Activated naive CD4-positive, alpha-beta T cell (primary cell): ENCODE results near the gene PTGS1.

Experiments
- DNase-seq, 4 experiments: peaks; one replicate each; lab custom pipeline; 2025; lab: John Stamatoyannopoulos, UW

The PTGS1 gene

GRCh38 chr9:122374885-122375420 is 4.1 kb downstream of the PTGS1 start:
- DNase-seq, result no peak

GRCh38 chr9:122376796-122377195 is 6.0 kb downstream of the PTGS1 start:
- DNase-seq, result no peak

GRCh38 chr9:122377241-122378164 is 6.7 kb downstream of the PTGS1 start:
- no peak for DNase-seq

GRCh38 chr9:122378236-122378635 is 7.4 kb downstream of the PTGS1 start:
- no peak for DNase-seq

- no peak for DNase-seq
Observed at GRCh38 chr9:122379340-122379739, 8.5 kb downstream of the PTGS1 start.

GRCh38 chr9:122380293-122380692 is 9.5 kb downstream of the PTGS1 start:
- no peak for DNase-seq

GRCh38 chr9:122381206-122381950 is 10.6 kb downstream of the PTGS1 start:
- DNase-seq, result no peak

- no peak for DNase-seq
Observed at GRCh38 chr9:122382901-122383850, 12.4 kb downstream of the PTGS1 start.

GRCh38 chr9:122383992-122384461 is 13.2 kb downstream of the PTGS1 start:
- no peak for DNase-seq

GRCh38 chr9:122386311-122386872 is 15.6 kb downstream of the PTGS1 start:
- DNase-seq, result no peak

GRCh38 chr9:122387536-122387935 is 16.7 kb downstream of the PTGS1 start:
- DNase-seq, result no peak

- no peak for DNase-seq
Observed at GRCh38 chr9:122389195-122389594, 18.4 kb downstream of the PTGS1 start.

GRCh38 chr9:122389799-122390481 is 19.1 kb downstream of the PTGS1 start:
- DNase-seq, result no peak

- DNase-seq, result no peak
Observed at GRCh38 chr9:122392284-122392683, 21.5 kb downstream of the PTGS1 start.

- no peak for DNase-seq
Observed at GRCh38 chr9:122392714-122393113, 21.9 kb downstream of the PTGS1 start.

GRCh38 chr9:122393284-122393983 is 22.6 kb downstream of the PTGS1 start:
- no peak for DNase-seq

GRCh38 chr9:122394265-122395125 is 23.7 kb downstream of the PTGS1 start:
- no peak for DNase-seq

- DNase-seq, result no peak
Observed at GRCh38 chr9:122396614-122397148, 25.9 kb downstream of the PTGS1 start.

GRCh38 chr9:122397749-122398148 is 26.9 kb downstream of the PTGS1 start:
- no peak for DNase-seq
